PFSK-1 (cell line): Measurements from ENCODE around the gene ANKRD9.

ENCODE experiments used
- POLR2AphosphoS5 ChIP-seq: IDR thresholded peaks from 2 replicates; pipeline ENCODE4 v1.6.1; 2012; ENCODE audit warnings: low read depth, mild to moderate bottlenecking, control low read depth, low read length, moderate library complexity
- REST ChIP-seq, 2 experiments: IDR thresholded peaks; 2 replicates each; pipeline versions ENCODE4 v1.6.1 to v1.8.0; 2011 to 2012; ENCODE audit warnings: low read depth in 2 of 2, low read length in 2 of 2, control low read depth in 1 of 2, inconsistent platforms in 1 of 2, mild to moderate bottlenecking in 1 of 2, moderate library complexity in 1 of 2; ENCODE audit not compliant: insufficient read depth in 1 of 2
- SIN3A ChIP-seq: IDR thresholded peaks from 2 replicates; pipeline ENCODE4 v1.6.1; 2012; ENCODE audit warnings: mild to moderate bottlenecking, low read length, moderate library complexity, borderline replicate concordance; ENCODE audit not compliant: insufficient read depth
- TAF1 ChIP-seq: IDR thresholded peaks from 2 replicates; pipeline ENCODE4 v1.6.1; 2012; ENCODE audit warnings: low read length, control low read depth, borderline replicate concordance; ENCODE audit not compliant: insufficient read depth

DNA sequence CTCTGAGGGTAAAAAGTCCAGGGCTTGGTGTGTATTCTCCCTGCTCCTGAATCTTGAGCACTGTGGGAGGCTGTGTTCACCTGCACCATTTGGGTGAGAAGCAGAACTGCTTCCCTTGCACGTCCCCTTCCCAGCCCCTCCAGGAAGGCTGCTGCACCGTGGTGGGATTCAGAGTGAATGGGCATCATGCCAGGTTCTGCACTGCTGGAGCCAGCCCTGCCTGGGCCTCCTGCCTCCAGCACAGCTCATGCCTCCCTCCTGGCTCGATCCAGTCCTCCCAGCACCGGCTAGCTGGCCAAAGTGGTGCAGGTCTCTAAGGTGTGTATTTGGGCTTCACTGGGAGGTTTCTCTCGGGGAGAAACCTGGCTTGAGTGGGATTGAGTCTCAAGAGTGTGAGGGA lies 54.9 kb downstream of the ANKRD9 start:
- TF ChIP-seq REST (IDR thresholded peaks at IDR 0.05; ENCODE audit: insufficient read depth in 1 of 2, low read depth in 2 of 2, low read length in 2 of 2) (no peak), POLR2AphosphoS5 (no peak), SIN3A (no peak), TAF1 (no peak)
